ENCODE results near the gene C12orf76.

Gene C12orf76

DNA sequence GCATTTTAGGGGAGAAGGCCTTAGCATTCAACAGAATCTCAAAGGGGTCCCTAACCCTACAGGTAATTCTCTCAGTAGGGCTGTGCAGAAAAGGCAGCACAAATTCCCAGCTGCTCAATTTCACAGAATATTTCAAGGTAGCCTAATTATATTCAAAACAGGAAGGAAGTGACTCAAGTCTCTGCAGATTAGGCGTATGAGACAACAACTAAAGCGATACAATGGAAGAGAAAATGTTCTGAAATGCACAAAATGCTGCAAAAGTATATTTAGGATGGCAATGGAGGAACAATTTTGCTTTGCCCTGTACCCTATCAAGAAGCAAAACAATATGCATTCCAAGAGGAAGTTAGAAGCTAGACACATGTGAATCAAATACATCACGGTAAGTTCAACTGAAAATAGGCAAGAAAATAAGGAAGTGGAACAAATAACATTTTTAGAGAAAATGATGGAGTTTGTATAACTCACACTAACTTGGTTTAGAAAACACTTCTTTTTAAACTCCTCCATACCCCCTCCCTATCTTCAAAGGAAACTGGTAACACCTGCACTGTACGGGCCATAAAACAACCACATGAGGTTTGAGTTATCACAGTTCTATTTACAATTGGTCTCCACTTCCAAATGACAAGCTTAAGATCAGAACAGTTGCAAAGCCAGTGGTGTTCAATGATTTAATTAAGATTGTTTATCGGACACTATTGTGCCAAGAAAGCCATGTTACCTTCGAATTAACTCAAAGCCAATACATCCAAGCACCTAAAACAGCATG is 53.7 kb downstream of the C12orf76 start:
- DNase-seq, result no peak

DNA sequence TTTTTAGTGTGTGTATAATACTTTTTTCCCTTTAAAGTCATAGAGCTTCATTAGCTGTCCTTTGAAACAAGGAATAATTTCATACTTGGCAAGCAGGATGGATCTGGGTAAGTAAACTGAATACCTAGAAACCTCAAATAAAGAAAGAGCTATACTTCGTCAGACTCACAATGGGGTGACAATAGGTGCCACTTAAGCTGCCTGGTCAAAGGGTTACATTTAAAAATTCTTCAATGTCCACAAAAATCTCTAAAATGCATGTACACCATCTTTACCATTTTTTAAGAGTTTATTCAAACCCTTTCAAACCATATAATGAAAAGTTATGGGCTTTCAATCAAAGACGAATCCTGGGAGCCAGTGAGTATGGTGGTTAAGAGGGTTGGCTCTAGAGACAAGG is 55.2 kb downstream of the C12orf76 start:
- DNase-seq, result no peak

GRCh38 chr12:109991586-109991985 is 56.7 kb downstream of the C12orf76 start:
- DNase-seq, result no peak
